HAP-1 (cell line): ENCODE measurements around the gene WDR38.
"Not testable (repeated sequence)": the region's sequence is repeated elsewhere in the genome, so short reads cannot be mapped to it uniquely, and the experiment has no call there.

Experiments used
- DNase-seq, 2 experiments: peaks; one replicate each; pipeline ENCODE4 v3.0.0-alpha.2; 2016 to 2020; ENCODE audit warnings: low spot score in 2 of 2
- H3K27me3 ChIP-seq: fragments of 250-450 bp; sonication (Bioruptor Pico); 2 replicates; pipeline ENCODE4 v1.5.1; 2020; ENCODE audit warnings: low read depth, mild to moderate bottlenecking, moderate library complexity
- H3K36me3 ChIP-seq: fragments of 250-450 bp; sonication (Bioruptor Pico); replicated peaks from 2 replicates; pipeline ENCODE4 v1.5.1; 2020; ENCODE audit warnings: mild to moderate bottlenecking
- H3K4me1 ChIP-seq: fragments of 250-450 bp; sonication (Bioruptor Pico); 2 replicates; pipeline ENCODE4 v1.5.1; 2020; ENCODE audit warnings: mild to moderate bottlenecking
- H3K4me3 ChIP-seq: fragments of 250-450 bp; sonication (Bioruptor Pico); 2 replicates; pipeline ENCODE4 v1.5.1; 2020; ENCODE audit warnings: mild to moderate bottlenecking, moderate library complexity
- H3K9me3 ChIP-seq: fragments of 250-450 bp; sonication (Bioruptor Pico); 2 replicates; pipeline ENCODE4 v1.5.1; 2020; ENCODE audit warnings: mild to moderate bottlenecking, moderate library complexity
- in situ Hi-C: fragments of 300-500 bp; cut with MboI; formaldehyde crosslinking; loops from 3 replicates; pipeline ENCODE4 v1.14.3; 2020; ENCODE audit warnings: low sequenced_read_pairs, inconsistent platforms, mixed read lengths

Gene WDR38

DNA sequence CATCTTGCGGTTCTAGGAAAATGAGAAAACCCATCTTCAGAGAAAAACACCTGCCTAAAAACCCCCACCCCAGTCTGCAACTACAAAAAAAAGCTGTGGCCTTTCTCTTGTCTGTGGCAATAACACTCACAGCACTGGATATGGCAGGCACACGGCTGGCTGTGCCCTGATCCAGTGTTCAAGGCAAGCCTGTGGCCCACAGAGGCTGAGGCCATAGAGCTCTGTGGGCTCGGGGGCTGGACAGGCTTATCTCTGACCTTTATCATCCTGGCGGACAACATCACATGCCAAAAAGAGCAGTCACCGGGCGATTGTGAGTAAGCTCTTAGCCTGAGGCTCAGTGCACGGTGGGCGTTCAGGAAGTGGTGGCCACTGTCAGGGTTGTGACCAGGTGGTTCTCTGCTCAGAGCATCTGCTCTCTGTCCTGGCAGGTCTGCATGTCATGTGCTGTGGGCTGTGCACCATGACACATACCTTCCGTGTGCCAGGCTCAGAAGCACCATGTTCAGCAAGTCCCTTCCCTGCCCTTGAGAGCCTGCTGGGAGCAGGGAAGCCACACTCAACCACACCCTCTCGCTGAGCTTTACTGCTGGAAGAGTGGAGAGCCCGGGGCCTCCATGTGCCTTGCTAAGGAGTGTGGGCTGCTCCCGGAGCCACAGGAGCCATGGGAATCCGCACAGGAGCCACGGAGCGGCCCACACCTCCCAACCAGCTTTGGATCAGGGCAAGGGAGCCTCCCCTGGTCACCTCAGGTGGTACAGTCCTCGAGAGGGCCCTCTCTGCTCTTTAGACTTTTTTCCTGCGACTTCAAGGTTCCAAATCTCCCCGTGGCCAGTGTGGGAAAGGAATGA is 34.6 kb upstream of the WDR38 start:
- Histone ChIP-seq H3K27me3 (no peaks in the 10 kb centered on the region), H3K4me3 (no peak overlapping the region), H3K36me3 (no peaks in the 10 kb centered on the region), H3K4me1 (no peaks in the 10 kb centered on the region), H3K9me3 (no peaks in the 10 kb centered on the region)
- in situ Hi-C loops = no loop called here
- no peak for DNase-seq

DNA sequence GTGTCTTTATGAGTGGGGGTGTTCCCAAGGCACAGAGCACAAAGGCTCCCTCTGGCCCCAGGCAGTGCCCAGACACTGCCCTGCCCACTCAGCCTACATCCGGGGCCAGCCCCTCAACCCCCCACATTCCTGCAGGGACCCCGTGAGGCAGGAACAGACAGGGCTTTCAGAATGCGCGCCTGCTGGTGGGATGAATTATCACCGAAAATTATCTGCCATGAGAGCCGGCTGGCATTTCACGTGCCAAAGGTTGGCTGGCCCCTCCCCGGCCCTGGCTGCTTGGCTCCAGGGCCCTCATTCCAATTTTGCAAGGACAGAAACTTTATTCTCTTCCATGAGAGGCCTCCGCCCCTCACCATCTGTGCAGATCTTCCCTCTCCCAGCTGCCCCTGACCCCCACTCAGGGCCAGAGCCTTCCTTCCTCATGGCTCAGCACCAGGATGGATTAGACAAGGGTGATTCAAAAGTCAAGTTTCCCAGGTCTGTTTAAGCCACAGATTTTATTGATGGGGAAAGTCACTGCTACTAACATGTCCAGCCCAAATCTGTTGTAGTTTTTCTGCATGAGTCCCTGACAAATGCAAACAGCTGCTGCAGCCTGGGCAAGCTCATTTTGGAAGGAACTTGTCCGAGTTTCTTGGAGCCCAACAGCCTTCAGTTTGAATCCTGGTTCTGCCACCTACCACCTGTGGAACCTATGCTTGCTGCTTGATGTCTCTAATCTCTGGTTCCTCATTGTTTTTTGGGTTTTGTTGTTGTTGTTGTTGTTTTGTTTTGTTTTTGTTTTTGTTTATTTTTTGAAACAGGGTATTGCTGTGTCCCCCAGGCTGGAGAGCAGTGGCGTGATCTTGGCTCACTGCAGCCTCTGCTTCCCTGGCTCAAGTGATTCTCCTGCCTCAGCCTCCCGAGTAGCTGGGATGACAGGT is 32.3 kb upstream of the WDR38 start:
- in situ Hi-C loops = no loop called here
- H3K27me3 ChIP-seq = no peaks in the 10 kb centered on the region
- H3K36me3 ChIP-seq = no peaks in the 10 kb centered on the region
- DNase-seq = no peak
- H3K4me1 ChIP-seq = no peaks in the 10 kb centered on the region
- H3K9me3 ChIP-seq = no peaks in the 10 kb centered on the region
- H3K4me3 ChIP-seq = no peak overlapping the region

- in situ Hi-C loops = no loop called here
- Histone ChIP-seq H3K36me3 (no peaks in the 10 kb centered on the region), H3K4me1 (no peaks in the 10 kb centered on the region), H3K27me3 (no peaks in the 10 kb centered on the region; the same call in 1 of the 2 replicates), H3K4me3 (no peak overlapping the region), H3K9me3 (no peaks in the 10 kb centered on the region)
- no peak for DNase-seq
Observed at GRCh38 chr9:124828489-124829333, 24.5 kb upstream of the WDR38 start.

GRCh38 chr9:124829334-124829669 is 24.0 kb upstream of the WDR38 start:
- in situ Hi-C loops = no loop called here
- Histone ChIP-seq H3K4me3 (no peak overlapping the region), H3K4me1 (no peaks in the 10 kb centered on the region), H3K27me3 (no peaks in the 10 kb centered on the region; the same call in 1 of the 2 replicates), H3K36me3 (no peaks in the 10 kb centered on the region), H3K9me3 (no peaks in the 10 kb centered on the region)
- no peak for DNase-seq

DNA sequence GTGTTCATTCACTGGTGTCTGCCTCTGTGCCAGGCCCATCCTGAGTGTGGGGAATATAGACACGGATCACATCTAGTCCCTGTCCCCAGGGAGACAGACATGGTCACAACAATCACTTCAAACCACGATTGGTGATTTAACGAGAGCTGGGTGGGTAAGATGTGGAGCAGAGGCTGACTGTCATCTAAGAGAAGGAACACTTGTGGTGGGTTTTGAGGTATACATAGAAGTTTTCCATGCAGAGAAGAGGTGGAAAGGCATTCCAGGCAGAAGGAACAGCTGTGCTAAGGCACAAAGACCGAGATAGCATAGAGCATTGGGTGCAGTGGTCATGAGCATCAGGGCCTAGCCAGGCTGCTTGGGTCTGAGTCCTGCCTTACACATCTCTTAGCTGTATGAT is 22.7 kb upstream of the WDR38 start:
- Histone ChIP-seq H3K4me1 (peaks cover 2% of the 10 kb centered on the region; the same call in 1 of the 2 replicates), H3K36me3 (no peaks in the 10 kb centered on the region), H3K27me3 (no peaks in the 10 kb centered on the region; the same call in 1 of the 2 replicates), H3K4me3 (no peak overlapping the region), H3K9me3 (no peaks in the 10 kb centered on the region)
- in situ Hi-C loops = no loop called here
- no peak for DNase-seq

DNA sequence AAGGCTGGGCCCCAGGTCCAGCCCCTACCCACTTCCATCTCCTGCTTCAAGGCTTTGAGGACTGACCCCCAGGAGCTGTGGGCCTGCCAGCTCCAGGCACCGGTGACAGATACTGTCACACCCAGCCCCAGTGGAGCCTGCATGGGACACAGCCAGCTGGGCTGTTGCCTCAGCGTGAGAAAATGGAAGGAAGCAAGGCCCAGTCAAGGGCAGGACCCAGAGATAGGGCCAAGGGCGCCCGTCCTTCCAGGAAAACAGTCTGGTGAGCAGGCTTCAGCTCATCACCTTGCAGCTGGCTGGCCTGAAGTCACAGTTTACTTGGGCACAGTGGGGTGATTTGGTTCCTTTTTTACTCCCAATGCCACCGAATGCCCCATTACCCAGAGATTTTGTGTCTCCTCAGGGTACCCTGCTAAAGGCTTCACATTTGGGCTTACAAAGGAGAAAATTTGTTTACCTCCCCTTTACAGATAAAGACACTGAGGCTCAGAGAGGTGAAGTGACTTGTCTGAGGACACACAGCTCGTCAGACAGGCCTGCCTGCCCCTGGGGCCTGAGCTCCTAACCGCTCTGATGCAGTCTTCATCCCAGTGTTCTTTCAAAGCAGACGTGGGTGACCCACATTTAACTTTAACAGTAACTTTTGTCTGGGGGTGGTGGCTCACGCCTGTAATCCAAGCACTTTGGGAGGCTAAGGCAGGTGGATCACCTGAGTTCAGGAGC is 21.5 kb upstream of the WDR38 start:
- no peak for DNase-seq
- in situ Hi-C loops = no loop called here
- Histone ChIP-seq H3K36me3 (no peaks in the 10 kb centered on the region), H3K9me3 (no peaks in the 10 kb centered on the region), H3K27me3 (no peaks in the 10 kb centered on the region; the same call in 1 of the 2 replicates), H3K4me3 (no peak overlapping the region), H3K4me1 (peaks cover 2% of the 10 kb centered on the region; the same call in 1 of the 2 replicates)

- no peaks in the 10 kb centered on the region for H3K36me3 ChIP-seq
- no peak for DNase-seq
- H3K4me3 ChIP-seq = no peak overlapping the region
- in situ Hi-C loops = no loop called here
- peaks cover 2% of the 10 kb centered on the region; the same call in 1 of the 2 replicates for H3K4me1 ChIP-seq
- no peaks in the 10 kb centered on the region for H3K9me3 ChIP-seq
- no peaks in the 10 kb centered on the region for H3K27me3 ChIP-seq
Observed at GRCh38 chr9:124834591-124834990, 18.7 kb upstream of the WDR38 start.

DNA sequence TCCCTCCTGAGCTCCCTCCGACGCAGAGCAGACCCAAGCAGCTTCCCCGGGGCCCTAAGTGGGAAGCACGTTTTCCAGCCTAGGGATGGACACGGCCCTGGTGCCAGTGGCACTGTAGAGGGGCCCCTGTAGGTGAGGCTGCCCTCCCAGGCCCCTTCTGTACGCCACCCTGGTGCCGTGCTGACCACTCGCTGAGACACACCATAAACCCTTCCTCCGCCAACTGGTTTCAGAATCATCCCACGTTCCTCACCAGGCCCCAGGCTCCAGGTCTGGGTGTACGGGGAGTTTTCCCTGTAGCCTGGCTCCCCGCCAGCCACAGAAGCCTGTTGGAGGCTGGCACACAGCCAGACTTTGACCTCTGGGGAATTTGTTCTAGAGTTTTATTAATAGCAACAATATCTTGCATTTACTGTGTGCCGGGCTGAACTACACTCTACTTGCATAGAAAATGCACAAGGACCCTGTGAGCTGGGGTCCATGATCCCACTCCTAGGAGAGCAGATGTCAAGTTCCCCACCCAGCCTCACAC is 18.2 kb upstream of the WDR38 start:
- Histone ChIP-seq H3K36me3 (no peaks in the 10 kb centered on the region), H3K27me3 (no peaks in the 10 kb centered on the region), H3K4me1 (peaks cover 2% of the 10 kb centered on the region; the same call in 1 of the 2 replicates), H3K4me3 (no peak overlapping the region), H3K9me3 (no peaks in the 10 kb centered on the region)
- peak; percentile 27 to 79 for DNase-seq
- in situ Hi-C loops = no loop called here

DNA sequence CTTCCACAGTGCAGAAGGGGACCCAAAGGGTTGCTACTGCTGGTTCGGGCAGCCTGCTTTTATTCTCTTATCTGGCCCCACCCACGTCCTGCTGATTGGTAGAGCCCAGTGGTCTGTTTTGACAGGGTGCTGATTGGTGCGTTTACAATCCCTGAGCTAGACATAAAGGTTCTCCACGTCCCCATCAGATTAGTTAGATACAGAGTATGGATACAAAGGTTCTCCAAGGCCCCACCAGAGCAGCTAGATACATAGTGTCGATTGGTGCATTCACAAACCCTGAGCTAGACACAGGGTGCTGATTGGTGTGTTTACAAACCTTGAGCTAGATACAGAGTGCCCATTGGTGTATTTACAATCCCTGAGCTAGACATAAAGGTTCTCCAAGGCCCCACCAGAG is 15.1 kb upstream of the WDR38 start:
- H3K4me3 ChIP-seq, H3K36me3 ChIP-seq, H3K27me3 ChIP-seq, H3K4me1 ChIP-seq, H3K9me3 ChIP-seq, DNase-seq, in situ Hi-C loops: not testable (repeated sequence)

DNA sequence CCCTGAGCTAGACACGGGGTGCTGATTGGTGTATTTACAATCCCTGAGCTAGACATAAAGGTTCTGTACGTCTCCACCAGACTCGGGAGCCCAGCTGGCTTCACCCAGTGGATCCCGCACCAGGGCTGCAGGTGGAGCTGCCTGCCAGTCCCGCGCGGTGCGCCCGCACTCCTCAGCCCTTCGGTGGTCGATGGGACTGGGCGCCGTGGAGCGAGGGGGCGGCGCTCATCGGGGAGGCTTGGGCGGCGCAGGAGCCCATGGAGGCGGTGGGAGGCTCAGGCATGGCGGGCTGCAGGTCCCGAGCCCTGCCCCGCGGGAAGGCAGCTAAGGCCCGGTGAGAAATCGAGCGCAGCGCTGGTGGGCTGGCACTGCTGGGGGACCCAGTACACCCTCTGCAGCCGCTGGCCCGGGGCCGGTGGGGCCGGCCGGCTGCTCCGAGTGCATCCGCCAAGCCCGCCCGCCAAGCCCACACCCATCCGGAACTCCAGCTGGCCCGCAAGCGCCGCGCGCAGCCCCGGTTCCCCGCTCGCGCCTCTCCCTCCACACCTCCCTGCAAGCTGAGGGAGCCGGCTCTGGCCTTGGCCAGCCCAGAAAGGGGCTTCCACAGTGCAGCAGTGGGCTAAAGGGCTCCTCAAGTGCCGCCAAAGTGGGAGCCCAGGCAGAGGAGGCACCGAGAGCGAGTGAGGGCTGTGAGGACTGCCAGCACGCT is 14.5 kb upstream of the WDR38 start:
- in situ Hi-C loops, H3K36me3 ChIP-seq, H3K9me3 ChIP-seq, H3K27me3 ChIP-seq, H3K4me3 ChIP-seq, H3K4me1 ChIP-seq, DNase-seq: not testable (repeated sequence)

- no peaks in the 10 kb centered on the region for H3K36me3 ChIP-seq
- in situ Hi-C loops = no loop called here
- H3K4me3 ChIP-seq = no peak overlapping the region
- H3K9me3 ChIP-seq = no peaks in the 10 kb centered on the region
- H3K27me3 ChIP-seq = no peaks in the 10 kb centered on the region
- peak in 1 of 2 experiments; percentile 60 for DNase-seq
- H3K4me1 ChIP-seq = peaks cover 2% of the 10 kb centered on the region; the same call in 1 of the 2 replicates
Observed at GRCh38 chr9:124839612-124840299, 13.5 kb upstream of the WDR38 start.
